Upper lobe of right lung (tissue), 1 donor: ENCODE results near the gene TMEM107. TPM values are rescaled to one million over a fixed set of nuclear protein-coding genes. Genes with fewer than 3 reads are reported as not detected.

Source experiments
- ATAC-seq: fragments of 200-7000 bp; cut with Tn5 transposase; one replicate; pipeline ENCODE4 v1.9.1; 2020; ENCODE audit warnings: mild to moderate bottlenecking, moderate library complexity
- DNase-seq: peaks from one replicate; pipeline ENCODE4 v3.0.0-alpha.2; 2020
- H3K27ac ChIP-seq: fragments of 200-600 bp; one replicate; pipeline ENCODE4 v1.8.0; 2022
- H3K27me3 ChIP-seq: fragments of 200-600 bp; one replicate; pipeline ENCODE4 v1.8.0; 2022; ENCODE audit warnings: mild to moderate bottlenecking
- H3K36me3 ChIP-seq: fragments of 200-600 bp; one replicate; pipeline ENCODE4 v1.8.0; 2022
- H3K4me1 ChIP-seq: fragments of 200-600 bp; one replicate; pipeline ENCODE4 v1.8.0; 2022
- H3K4me3 ChIP-seq: fragments of 200-600 bp; one replicate; pipeline ENCODE4 v1.8.0; 2022; ENCODE audit warnings: mild to moderate bottlenecking
- H3K9me3 ChIP-seq: fragments of 200-600 bp; one replicate; pipeline ENCODE4 v1.8.0; 2022
- intact Hi-C: fragments of 100-400 bp; cut with DNase I; formaldehyde crosslinking; loops from one replicate; pipeline ENCODE4 v1.11.0; 2022
- microRNA-seq: library from miRNA; unstranded; fragments of <30 nt; microRNA quantifications from one replicate; pipeline ENCODE4 v1.2.0, GENCODE V29; 2020; ENCODE audit warnings: borderline microRNAs expressed
- total RNA-seq: library from RNA; stranded (reverse); fragmentation: NEBNext Ultra II Directional; extraction: Animal tissue kit (Norgen Biotek cat#: 25700); gene quantifications from one replicate; pipeline ENCODE4 v1.2.1, GENCODE V29; 2021
- TF ChIP-seq, protein P1 (sequence below): fragments of 200-600 bp; IDR thresholded peaks from one replicate; pipeline ENCODE4 v1.8.0; 2022; ENCODE audit warnings: antibody characterized with exemption
- donor health status: DM: no; HTN: yes; CAD: no; lungs with severe emphysema.

The TMEM107 gene
- total RNA-seq, 1 donor from 2014 or later = 9.3 TPM

GRCh38 chr17:8123695-8124349, 52.4 kb downstream of the TMEM107 start, which contains the start of gene HES7:
TSS of gene HES7 (minus strand) at chr17:8124106. CDS start at chr17:8124084, 22 bp downstream.
- ATAC-seq (no peak), DNase-seq (no peak)
- TF ChIP-seq, protein P1, sequence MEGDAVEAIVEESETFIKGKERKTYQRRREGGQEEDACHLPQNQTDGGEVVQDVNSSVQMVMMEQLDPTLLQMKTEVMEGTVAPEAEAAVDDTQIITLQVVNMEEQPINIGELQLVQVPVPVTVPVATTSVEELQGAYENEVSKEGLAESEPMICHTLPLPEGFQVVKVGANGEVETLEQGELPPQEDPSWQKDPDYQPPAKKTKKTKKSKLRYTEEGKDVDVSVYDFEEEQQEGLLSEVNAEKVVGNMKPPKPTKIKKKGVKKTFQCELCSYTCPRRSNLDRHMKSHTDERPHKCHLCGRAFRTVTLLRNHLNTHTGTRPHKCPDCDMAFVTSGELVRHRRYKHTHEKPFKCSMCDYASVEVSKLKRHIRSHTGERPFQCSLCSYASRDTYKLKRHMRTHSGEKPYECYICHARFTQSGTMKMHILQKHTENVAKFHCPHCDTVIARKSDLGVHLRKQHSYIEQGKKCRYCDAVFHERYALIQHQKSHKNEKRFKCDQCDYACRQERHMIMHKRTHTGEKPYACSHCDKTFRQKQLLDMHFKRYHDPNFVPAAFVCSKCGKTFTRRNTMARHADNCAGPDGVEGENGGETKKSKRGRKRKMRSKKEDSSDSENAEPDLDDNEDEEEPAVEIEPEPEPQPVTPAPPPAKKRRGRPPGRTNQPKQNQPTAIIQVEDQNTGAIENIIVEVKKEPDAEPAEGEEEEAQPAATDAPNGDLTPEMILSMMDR = no peak
- intact Hi-C loops = loop anchor here (5.0 kb wide), 1 partner anchor 63 kb away; no protein-coding TSS in a partner anchor
- Histone ChIP-seq H3K4me1 (peaks cover 66% of the 10 kb centered on the region), H3K4me3 (peak within 1 kb of the TSS; percentile 67), H3K27ac (no peak within 1 kb of the TSS), H3K9me3 (no peaks in the 10 kb centered on the region), H3K27me3 (peaks cover 22% of the 10 kb centered on the region), H3K36me3 (no peaks in the 10 kb centered on the region)

DNA sequence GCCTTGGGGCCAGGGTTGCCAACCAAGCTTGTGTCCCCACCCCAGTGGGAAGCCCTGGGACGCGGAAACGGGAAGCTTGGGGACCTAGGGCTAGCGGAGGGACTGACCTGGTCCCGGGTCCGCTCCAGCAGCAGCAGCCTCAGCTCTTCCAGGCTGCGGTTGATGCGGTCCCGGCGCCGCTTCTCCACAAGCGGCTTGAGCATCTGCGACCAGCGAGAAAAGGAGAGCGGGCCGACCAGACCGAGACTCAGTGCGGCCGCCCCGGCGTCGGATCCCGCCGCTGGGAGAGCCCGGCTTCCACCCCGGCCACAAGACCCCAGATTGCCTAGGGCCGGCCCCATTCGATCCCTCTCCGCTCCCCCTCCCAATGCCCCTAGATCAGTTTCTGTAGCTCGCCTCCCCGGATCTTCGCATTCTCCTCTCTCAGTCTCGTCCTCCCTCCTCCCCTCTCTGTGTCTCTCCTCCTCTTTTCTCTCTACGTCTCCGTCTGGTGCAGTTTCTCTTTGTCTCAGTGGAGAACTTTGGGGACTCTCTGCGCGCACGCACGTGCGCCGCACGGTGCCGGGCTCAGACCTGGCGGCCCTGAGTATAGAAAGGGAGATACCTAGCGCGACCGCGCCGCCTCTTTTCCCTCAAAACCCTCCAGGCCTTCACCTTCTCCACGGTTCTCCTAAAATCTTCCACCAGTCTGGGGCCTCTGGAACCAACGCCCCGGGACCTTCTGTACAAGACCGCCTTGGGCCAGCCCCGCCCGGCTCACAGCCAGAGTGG, 53.1 kb downstream of the TMEM107 start:
- no peak overlapping the region for H3K27ac ChIP-seq
- intact Hi-C loops = loop anchor here (5.0 kb wide), 1 partner anchor 64 kb away; no protein-coding TSS in a partner anchor
- ATAC-seq (no peak), DNase-seq (no peak)
- H3K36me3 ChIP-seq = no peaks in the 10 kb centered on the region
- peaks cover 22% of the 10 kb centered on the region for H3K27me3 ChIP-seq
- peak overlapping the region; percentile 67 for H3K4me3 ChIP-seq
- peaks cover 72% of the 10 kb centered on the region for H3K4me1 ChIP-seq
- no peaks in the 10 kb centered on the region for H3K9me3 ChIP-seq
- TF ChIP-seq, protein P1 = no peak

Small RNA genes lying within 50 kb of the gene (microRNA-seq; reads per million reads assigned to microRNA genes)
- gene MIR4521 = 2.8 reads per million, percentile 19 among the genes with 10 or more reads in this experiment
- gene MIR6883 = not detected

Other genes with a start within 250 kb of the TMEM107 start
- 5.9 TPM for gene KCNAB3, start 246.5 kb downstream of the TMEM107 start, total RNA-seq
- gene TRAPPC1, start 244.4 kb downstream of the TMEM107 start, total RNA-seq = 135 TPM
- gene CNTROB, start 244.2 kb downstream of the TMEM107 start, total RNA-seq = 62.7 TPM
- 2.6 TPM for gene GUCY2D, start 173.8 kb downstream of the TMEM107 start, total RNA-seq
- gene ALOX15B, start 137.3 kb downstream of the TMEM107 start, total RNA-seq = 80.2 TPM
- not detected for gene ALOX12B, start 88.7 kb downstream of the TMEM107 start, total RNA-seq
- gene ALOXE3, start 57.9 kb downstream of the TMEM107 start, total RNA-seq = not detected
- gene HES7, start 52.3 kb downstream of the TMEM107 start, total RNA-seq = not detected
- gene PER1, start 24.0 kb downstream of the TMEM107 start, total RNA-seq = 350 TPM
- gene VAMP2, start 13.4 kb downstream of the TMEM107 start, total RNA-seq = 78.1 TPM
- 7.8 TPM for gene BORCS6, start 13.8 kb upstream of the TMEM107 start, total RNA-seq
- 1.4 TPM for gene AURKB, start 34.2 kb upstream of the TMEM107 start, total RNA-seq
- gene CTC1, start 71.7 kb upstream of the TMEM107 start, total RNA-seq = 57.1 TPM
- gene PFAS, start 72.9 kb upstream of the TMEM107 start, total RNA-seq = 28.3 TPM
- gene RANGRF, start 112.3 kb upstream of the TMEM107 start, total RNA-seq = 31.0 TPM
- gene SLC25A35, start 119.0 kb upstream of the TMEM107 start, total RNA-seq = 7.4 TPM
- 29.9 TPM for gene ARHGEF15, start 133.9 kb upstream of the TMEM107 start, total RNA-seq
- gene ODF4, start 163.5 kb upstream of the TMEM107 start, total RNA-seq = not detected
- 1,173 TPM for gene RPL26, start 206.8 kb upstream of the TMEM107 start, total RNA-seq
- gene RNF222, start 221.4 kb upstream of the TMEM107 start, total RNA-seq = not detected